ENCODE results near the gene CADPS2.
"Not testable (repeated sequence)": the region's sequence is repeated elsewhere in the genome, so short reads cannot be mapped to it uniquely, and the experiment has no call there.

CADPS2 gene

DNA sequence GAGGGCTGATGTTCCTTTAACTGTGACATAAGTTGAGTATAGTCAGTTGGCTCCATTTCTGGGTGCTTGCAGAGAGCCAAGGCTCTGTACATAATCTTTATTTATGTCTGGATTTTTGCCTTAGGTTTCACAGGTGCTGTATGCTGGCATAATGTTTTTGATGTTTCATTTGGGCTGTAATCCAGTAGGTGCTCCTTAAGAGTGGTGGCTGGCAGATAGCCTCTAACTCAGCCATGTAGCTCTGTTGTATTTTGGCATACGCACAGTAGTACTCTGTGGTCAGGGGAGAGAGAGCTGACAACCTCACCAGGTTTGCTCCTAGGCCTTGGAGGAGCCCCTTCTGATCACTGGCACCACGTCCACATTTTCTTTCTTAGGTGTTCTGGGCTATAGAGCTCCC, 248.5 kb downstream of the CADPS2 start:
- H3K9me3 ChIP-seq (ENCODE audit: insufficient read depth, low read length), result no peaks in the 10 kb centered on the region
- TF ChIP-seq EZH2phosphoT487 (conservative IDR thresholded peaks at IDR 0.05; ENCODE audit: low read length), result no peak
- TF ChIP-seq, protein P1, sequence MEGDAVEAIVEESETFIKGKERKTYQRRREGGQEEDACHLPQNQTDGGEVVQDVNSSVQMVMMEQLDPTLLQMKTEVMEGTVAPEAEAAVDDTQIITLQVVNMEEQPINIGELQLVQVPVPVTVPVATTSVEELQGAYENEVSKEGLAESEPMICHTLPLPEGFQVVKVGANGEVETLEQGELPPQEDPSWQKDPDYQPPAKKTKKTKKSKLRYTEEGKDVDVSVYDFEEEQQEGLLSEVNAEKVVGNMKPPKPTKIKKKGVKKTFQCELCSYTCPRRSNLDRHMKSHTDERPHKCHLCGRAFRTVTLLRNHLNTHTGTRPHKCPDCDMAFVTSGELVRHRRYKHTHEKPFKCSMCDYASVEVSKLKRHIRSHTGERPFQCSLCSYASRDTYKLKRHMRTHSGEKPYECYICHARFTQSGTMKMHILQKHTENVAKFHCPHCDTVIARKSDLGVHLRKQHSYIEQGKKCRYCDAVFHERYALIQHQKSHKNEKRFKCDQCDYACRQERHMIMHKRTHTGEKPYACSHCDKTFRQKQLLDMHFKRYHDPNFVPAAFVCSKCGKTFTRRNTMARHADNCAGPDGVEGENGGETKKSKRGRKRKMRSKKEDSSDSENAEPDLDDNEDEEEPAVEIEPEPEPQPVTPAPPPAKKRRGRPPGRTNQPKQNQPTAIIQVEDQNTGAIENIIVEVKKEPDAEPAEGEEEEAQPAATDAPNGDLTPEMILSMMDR (IDR thresholded peaks at IDR 0.05; ENCODE audit: insufficient read depth, low read length, poor library complexity, severe bottlenecking), result no peak
- no peaks in the 10 kb centered on the region for H3K27me3 ChIP-seq (ENCODE audit: low read length)
- H4K20me1 ChIP-seq (ENCODE audit: low read depth, low read length), result no peaks in the 10 kb centered on the region
- no peaks in the 10 kb centered on the region for H3K9me2 ChIP-seq (replicated peaks; ENCODE audit: insufficient read depth, low read length)
- H3F3A ChIP-seq (ENCODE audit: insufficient read depth), result no peaks in the 10 kb centered on the region
- no peaks in the 10 kb centered on the region for H3K36me3 ChIP-seq (ENCODE audit: low read length)
- H3K79me2 ChIP-seq (ENCODE audit: insufficient read depth, low read length), result no peaks in the 10 kb centered on the region
- no peak overlapping the region for H3K4me3 ChIP-seq (ENCODE audit: insufficient read depth, low read length, poor library complexity, severe bottlenecking)
- no peak overlapping the region for H2AFZ ChIP-seq (ENCODE audit: low read depth, low read length, severe bottlenecking)
- H3K4me2 ChIP-seq (ENCODE audit: low read depth, low read length, poor library complexity, severe bottlenecking), result no peak overlapping the region
- H3K9ac ChIP-seq (ENCODE audit: low read length), result no peak overlapping the region
- no peak overlapping the region for H3K27ac ChIP-seq (ENCODE audit: low read depth, low read length)

DNA sequence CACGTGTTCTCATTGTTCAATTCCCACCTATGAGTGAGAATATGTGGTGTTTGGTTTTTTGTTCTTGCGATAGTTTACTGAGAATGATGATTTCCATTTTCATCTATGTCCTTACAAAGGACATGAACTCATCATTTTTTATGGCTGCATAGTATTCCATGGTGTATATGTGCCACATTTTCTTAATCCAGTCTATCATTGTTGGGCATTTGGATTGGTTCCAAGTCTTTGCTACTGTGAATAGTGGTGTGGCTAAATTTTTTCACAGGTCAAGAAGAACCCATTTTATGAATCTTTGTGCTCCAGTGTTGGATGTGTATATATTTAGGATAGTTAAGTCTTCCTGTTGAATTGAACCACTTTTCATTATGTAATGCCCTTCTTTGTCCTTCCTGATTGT, 250.8 kb downstream of the CADPS2 start:
- H3K4me2 ChIP-seq (ENCODE audit: low read depth, low read length, poor library complexity, severe bottlenecking); H3K9me2 ChIP-seq (replicated peaks; ENCODE audit: insufficient read depth, low read length); H3K9me3 ChIP-seq (ENCODE audit: insufficient read depth, low read length); H3K9ac ChIP-seq (ENCODE audit: low read length); H3K79me2 ChIP-seq (ENCODE audit: insufficient read depth, low read length); H2AFZ ChIP-seq (ENCODE audit: low read depth, low read length, severe bottlenecking); H3K36me3 ChIP-seq (ENCODE audit: low read length); H3K4me3 ChIP-seq (ENCODE audit: insufficient read depth, low read length, poor library complexity, severe bottlenecking); H3K27ac ChIP-seq (ENCODE audit: low read depth, low read length); H3F3A ChIP-seq (ENCODE audit: insufficient read depth); H4K20me1 ChIP-seq (ENCODE audit: low read depth, low read length); H3K27me3 ChIP-seq (ENCODE audit: low read length): not testable (repeated sequence)

DNA sequence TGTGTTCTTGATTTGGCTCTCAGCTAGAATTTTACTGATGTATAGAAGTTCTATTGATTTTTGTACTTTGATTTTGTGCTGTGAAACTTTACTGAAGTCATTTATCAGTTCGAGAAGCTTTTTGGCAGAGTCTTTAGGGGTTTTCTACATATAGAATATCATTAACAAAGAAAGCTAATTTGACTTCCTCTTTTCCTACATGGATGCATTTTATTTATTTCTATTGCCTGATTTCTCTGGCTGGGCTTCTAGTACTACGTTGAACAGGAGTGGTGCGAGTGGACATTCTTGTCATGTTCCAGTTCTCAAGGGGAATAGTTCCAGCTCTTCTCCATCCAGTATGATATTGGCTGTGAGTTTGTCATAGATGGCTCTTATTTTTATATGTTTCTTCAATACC, 252.8 kb downstream of the CADPS2 start:
- no peaks in the 10 kb centered on the region for H4K20me1 ChIP-seq (ENCODE audit: low read depth, low read length)
- H3K4me2 ChIP-seq (ENCODE audit: low read depth, low read length, poor library complexity, severe bottlenecking), result no peak overlapping the region
- H3K27ac ChIP-seq (ENCODE audit: low read depth, low read length), result no peak overlapping the region
- no peaks in the 10 kb centered on the region for H3F3A ChIP-seq (ENCODE audit: insufficient read depth)
- no peak overlapping the region for H3K9ac ChIP-seq (ENCODE audit: low read length)
- H3K9me2 ChIP-seq (replicated peaks; ENCODE audit: insufficient read depth, low read length), result no peaks in the 10 kb centered on the region
- H3K27me3 ChIP-seq (ENCODE audit: low read length), result no peaks in the 10 kb centered on the region
- H3K36me3 ChIP-seq (ENCODE audit: low read length), result no peaks in the 10 kb centered on the region
- H3K4me3 ChIP-seq (ENCODE audit: insufficient read depth, low read length, poor library complexity, severe bottlenecking), result no peak overlapping the region
- no peaks in the 10 kb centered on the region for H3K9me3 ChIP-seq (ENCODE audit: insufficient read depth, low read length)
- no peaks in the 10 kb centered on the region for H3K79me2 ChIP-seq (ENCODE audit: insufficient read depth, low read length)
- TF ChIP-seq, protein P1 (IDR thresholded peaks at IDR 0.05; ENCODE audit: insufficient read depth, low read length, poor library complexity, severe bottlenecking), result no peak
- no peak for TF ChIP-seq EZH2phosphoT487 (conservative IDR thresholded peaks at IDR 0.05; ENCODE audit: low read length)
- H2AFZ ChIP-seq (ENCODE audit: low read depth, low read length, severe bottlenecking), result no peak overlapping the region

DNA sequence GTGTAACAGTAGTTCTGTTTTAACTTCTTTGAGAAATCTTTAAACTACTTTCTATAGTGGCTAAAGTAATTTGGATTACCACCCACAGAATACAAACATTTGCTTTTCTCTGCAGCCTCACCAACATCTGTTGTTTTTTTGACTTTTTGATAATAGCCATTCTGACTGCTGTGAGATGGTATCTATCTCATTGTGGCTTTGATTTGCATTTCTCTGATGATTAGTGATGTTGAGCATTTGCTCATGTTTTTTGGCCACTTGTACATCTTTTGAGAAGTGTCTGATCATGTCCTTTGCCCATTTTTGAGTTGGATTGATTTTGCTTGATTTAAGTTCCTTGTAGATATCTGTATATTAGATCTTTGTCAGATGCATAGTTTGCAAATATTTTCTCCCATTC, 254.0 kb downstream of the CADPS2 start:
- no peaks in the 10 kb centered on the region for H4K20me1 ChIP-seq (ENCODE audit: low read depth, low read length)
- no peaks in the 10 kb centered on the region for H3K9me2 ChIP-seq (replicated peaks; ENCODE audit: insufficient read depth, low read length)
- H2AFZ ChIP-seq (ENCODE audit: low read depth, low read length, severe bottlenecking), result no peak overlapping the region
- no peaks in the 10 kb centered on the region for H3K79me2 ChIP-seq (ENCODE audit: insufficient read depth, low read length)
- H3K27ac ChIP-seq (ENCODE audit: low read depth, low read length), result no peak overlapping the region
- H3K36me3 ChIP-seq (ENCODE audit: low read length), result no peaks in the 10 kb centered on the region
- no peaks in the 10 kb centered on the region for H3K9me3 ChIP-seq (ENCODE audit: insufficient read depth, low read length)
- no peaks in the 10 kb centered on the region for H3F3A ChIP-seq (ENCODE audit: insufficient read depth)
- H3K9ac ChIP-seq (ENCODE audit: low read length), result no peak overlapping the region
- H3K4me2 ChIP-seq (ENCODE audit: low read depth, low read length, poor library complexity, severe bottlenecking), result no peak overlapping the region
- TF ChIP-seq, protein P1 (IDR thresholded peaks at IDR 0.05; ENCODE audit: insufficient read depth, low read length, poor library complexity, severe bottlenecking), result no peak
- no peak for TF ChIP-seq EZH2phosphoT487 (conservative IDR thresholded peaks at IDR 0.05; ENCODE audit: low read length)
- H3K27me3 ChIP-seq (ENCODE audit: low read length), result no peaks in the 10 kb centered on the region
- H3K4me3 ChIP-seq (ENCODE audit: insufficient read depth, low read length, poor library complexity, severe bottlenecking), result no peak overlapping the region
